Pancreas (tissue), 10 donors: Measurements from ENCODE around the gene GALC. TPM values are rescaled to one million over a fixed set of nuclear protein-coding genes. Genes with fewer than 3 reads are reported as not detected.

Experiments
- ATAC-seq, 4 donors: fragments of 200-7000 bp; cut with Tn5 transposase; one replicate each; pipeline versions ENCODE4 v1.8.0 to v1.9.1; 2020; ENCODE audit warnings: mild to moderate bottlenecking in 4 of 4, moderate library complexity in 4 of 4
- DNase-seq, 6 donors: peaks; one replicate each; pipeline ENCODE4 v3.0.0-alpha.2; 2020
- FAIRE-seq: peaks from 2 replicates; lab custom pipeline; 2012; peaks lifted over from hg19 to GRCh38; lab: Jason Lieb, UNC
- H3K27ac ChIP-seq, 4 donors: fragments of 200-600 bp; sonication (generic); 1 replicate in 3 of 4; 2 replicates in 1 of 4; pipeline versions ENCODE4 v1.5.0 to v1.8.0; 2020
- H3K27me3 ChIP-seq, 4 donors: fragments of 200-600 bp; one replicate each; pipeline ENCODE4 v1.8.0; 2021
- H3K36me3 ChIP-seq, 3 donors: fragments of 200-600 bp; sonication (generic) in 1 of 3; one replicate each; pipeline versions ENCODE4 v1.5.0 to v1.8.0; 2020 to 2021
- H3K4me1 ChIP-seq, 3 donors: fragments of 200-600 bp; one replicate each; pipeline ENCODE4 v1.8.0; 2021
- H3K4me3 ChIP-seq, 4 donors: fragments of 200-600 bp; sonication (generic) in 2 of 4; one replicate each; pipeline versions ENCODE4 v1.5.0 to v1.8.0; 2020 to 2021
- H3K9me3 ChIP-seq, 4 donors: fragments of 200-600 bp; one replicate each; pipeline ENCODE4 v1.8.0; 2021
- CTCF ChIP-seq, 4 donors: fragments of 200-600 bp; sonication (generic) in 3 of 4; IDR thresholded peaks; one replicate each; pipeline versions ENCODE4 v1.5.0 to v1.8.0; 2021; ENCODE audit warnings: antibody characterized with exemption in 4 of 4
- whole genome bisulfite sequencing, 2 donors: extraction: QIAGEN DNeasy Blood & Tissue Kit; methylation state at CpG; one replicate each; pipeline ENCODE4 v1.1.7; 2013; 5-methylcytosine and 5-hydroxymethylcytosine counted together
- intact Hi-C, 3 donors: fragments of 100-400 bp; cut with DNase I; formaldehyde crosslinking; loops; one replicate each; pipeline versions ENCODE4 v1.11.1 to v1.14.2; 2022
- polyA plus RNA-seq, 2 donors: library from polyadenylated mRNA; stranded (reverse); fragments of 200-250 nt; gene quantifications; one replicate each; pipeline ENCODE4 v1.2.3, GENCODE V29; 2013
- total RNA-seq, 6 donors: library from RNA; stranded (reverse); fragmentation: NEBNext Ultra II Directional in 4 of 6; extraction: Animal tissue kit (Norgen Biotek cat#: 25700) in 4 of 6; gene quantifications; one replicate each; pipeline versions ENCODE4 v1.2.1 to v1.2.4, GENCODE V29; 2021 to 2023
- donor health status: healthy with polysubstance abuse.
- donor health status: DM: no; HTN: no; CAD: no; lungs with moderate emphysema.
- donor health status: DM: no; HTN: no; CAD: no.
- donor health status: control.
- donor health status: control.
- donor health status: Bipolar disorder and iron deficiency.
- donor health status: DM: yes; HTN: yes; CAD: no.
- donor health status: DM: no; HTN: no; CAD: no.
- donor health status: DM: no; HTN: no; CAD: no.
- donor health status: DM: yes; HTN: yes; CAD: no.

Gene GALC
- total and polyA plus RNA-seq, 8 donors, result 5.3 to 17.6 (median 9.9) TPM

- Histone ChIP-seq H3K27me3 (peaks cover 0 to 3% (median 0%) of the 10 kb centered on the region in 4 donors), H3K36me3 (no peaks in the 10 kb centered on the region), H3K4me3 (no peak overlapping the region), H3K27ac (no peak overlapping the region), H3K4me1 (no peaks in the 10 kb centered on the region), H3K9me3 (no peaks in the 10 kb centered on the region)
- intact Hi-C loops, result loop anchor here in 2 of 3 donors (10.0 kb wide), 1 partner anchor 148 kb away; no protein-coding TSS in a partner anchor
- DNase-seq, result no peak
- no peak for ATAC-seq
- 86 to 95% methylated on average over 2 of the region's 2 CpGs for WGBS, 2 donors
- TF ChIP-seq CTCF (IDR thresholded peaks at IDR 0.05), result no peak
- no peak for FAIRE-seq
Observed at GRCh38 chr14:88016768-88017167, 23.8 kb upstream of the GALC start.

GRCh38 chr14:88013750-88014349, 20.9 kb upstream of the GALC start:
- Histone ChIP-seq H3K27ac (no peak overlapping the region), H3K9me3 (no peaks in the 10 kb centered on the region), H3K27me3 (peaks cover 0 to 3% (median 0%) of the 10 kb centered on the region in 4 donors), H3K4me1 (no peaks in the 10 kb centered on the region), H3K36me3 (no peaks in the 10 kb centered on the region), H3K4me3 (no peak overlapping the region)
- 0 to 2% methylated on average over 7 of the region's 7 CpGs for WGBS, 2 donors
- intact Hi-C loops, result loop anchor here in 2 of 3 donors (10.0 kb wide), 1 partner anchor 151 kb away; no protein-coding TSS in a partner anchor
- FAIRE-seq (peak; percentile 71), DNase-seq (peak in 5 of 6 donors; percentile 44 to 79 (median 63)), ATAC-seq (peak; percentile 92 to 100 (median 99))
- TF ChIP-seq CTCF (IDR thresholded peaks at IDR 0.05), result peak; percentile 74 to 96 (median 87)

GRCh38 chr14:88012495-88012894, 19.5 kb upstream of the GALC start:
- WGBS, 2 donors, result 69 to 77% methylated on average over 5 of the region's 5 CpGs
- Histone ChIP-seq H3K4me1 (no peaks in the 10 kb centered on the region), H3K4me3 (no peak overlapping the region), H3K36me3 (no peaks in the 10 kb centered on the region), H3K9me3 (no peaks in the 10 kb centered on the region), H3K27me3 (peaks cover 0 to 3% (median 0%) of the 10 kb centered on the region in 4 donors), H3K27ac (no peak overlapping the region)
- intact Hi-C loops, result loop anchor here in 2 of 3 donors (10.0 kb wide), 1 partner anchor 152 kb away; no protein-coding TSS in a partner anchor
- no peak for DNase-seq
- ATAC-seq, result no peak
- TF ChIP-seq CTCF (IDR thresholded peaks at IDR 0.05), result no peak
- FAIRE-seq, result no peak

- H3K9me3 ChIP-seq, result no peaks in the 10 kb centered on the region
- H3K36me3 ChIP-seq, result no peaks in the 10 kb centered on the region
- H3K27ac ChIP-seq, result no peak overlapping the region
- peaks cover 0 to 3% (median 0%) of the 10 kb centered on the region in 4 donors for H3K27me3 ChIP-seq
- WGBS, 2 donors, result 49 to 50% methylated on average over 2 of the region's 2 CpGs
- ATAC-seq, result no peak
- intact Hi-C loops, result loop anchor here in 2 of 3 donors (10.0 kb wide), 1 partner anchor 154 kb away; no protein-coding TSS in a partner anchor
- H3K4me1 ChIP-seq, result no peaks in the 10 kb centered on the region
- no peak for DNase-seq
- no peak for FAIRE-seq
- H3K4me3 ChIP-seq, result no peak overlapping the region
- no peak for TF ChIP-seq CTCF (IDR thresholded peaks at IDR 0.05)
Observed at GRCh38 chr14:88010331-88010730, 17.3 kb upstream of the GALC start.

GRCh38 chr14:88009486-88009885, 16.5 kb upstream of the GALC start:
- FAIRE-seq (no peak), ATAC-seq (no peak), DNase-seq (no peak)
- intact Hi-C loops, result no loop called here
- no peak for TF ChIP-seq CTCF (IDR thresholded peaks at IDR 0.05)
- Histone ChIP-seq H3K27me3 (peaks cover 0 to 3% (median 0%) of the 10 kb centered on the region in 4 donors), H3K36me3 (no peaks in the 10 kb centered on the region), H3K4me3 (no peak overlapping the region), H3K27ac (no peak overlapping the region), H3K4me1 (no peaks in the 10 kb centered on the region), H3K9me3 (no peaks in the 10 kb centered on the region)
- WGBS, 2 donors, result 84 to 92% methylated on average over 1 of the region's 1 CpG
